HL-60 (cell line): Measurements from ENCODE around the gene ZNF514.

ENCODE experiments used
- DNase-seq, 2 experiments: peaks; one replicate each; pipeline ENCODE4 v3.0.0-alpha.2; 2010 to 2020; ENCODE audit warnings: low read depth in 1 of 2, low spot score in 1 of 2
- H3K27ac ChIP-seq: fragments of 250-450 bp; sonication (Bioruptor Pico); replicated peaks from 2 replicates; pipeline ENCODE4 v1.5.1; 2020; ENCODE audit warnings: mild to moderate bottlenecking, moderate library complexity
- H3K27me3 ChIP-seq: fragments of 250-450 bp; sonication (Bioruptor Pico); 2 replicates; pipeline ENCODE4 v1.5.1; 2021; ENCODE audit warnings: mild to moderate bottlenecking, moderate library complexity; ENCODE audit not compliant: insufficient read depth, poor library complexity, severe bottlenecking
- H3K4me3 ChIP-seq: replicated peaks from 2 replicates; pipeline ENCODE4 v1.5.1; 2011; ENCODE audit warnings: mild to moderate bottlenecking, control low read depth, low read length; ENCODE audit not compliant: insufficient read depth
- GABPA ChIP-seq: IDR thresholded peaks from 2 replicates; pipeline ENCODE4 v1.6.1; 2012; ENCODE audit warnings: low read depth
- POLR2AphosphoS5 ChIP-seq: IDR thresholded peaks from 2 replicates; pipeline ENCODE4 v1.6.1; 2012; ENCODE audit warnings: low read depth
- SPI1 ChIP-seq: IDR thresholded peaks from 2 replicates; pipeline ENCODE4 v1.6.1; 2012; ENCODE audit warnings: low read depth, mild to moderate bottlenecking, borderline replicate concordance
- TF ChIP-seq, protein P1 (sequence below): IDR thresholded peaks from one replicate; pipeline ENCODE4 v1.5.1; 2011; ENCODE audit warnings: low read length, control low read depth, inconsistent platforms; ENCODE audit not compliant: insufficient read depth
- TF ChIP-seq, protein P2 (sequence below): IDR thresholded peaks from 2 replicates; pipeline ENCODE4 v1.6.1; 2012; ENCODE audit warnings: low read depth; ENCODE audit not compliant: insufficient replicate concordance

The ZNF514 gene

DNA sequence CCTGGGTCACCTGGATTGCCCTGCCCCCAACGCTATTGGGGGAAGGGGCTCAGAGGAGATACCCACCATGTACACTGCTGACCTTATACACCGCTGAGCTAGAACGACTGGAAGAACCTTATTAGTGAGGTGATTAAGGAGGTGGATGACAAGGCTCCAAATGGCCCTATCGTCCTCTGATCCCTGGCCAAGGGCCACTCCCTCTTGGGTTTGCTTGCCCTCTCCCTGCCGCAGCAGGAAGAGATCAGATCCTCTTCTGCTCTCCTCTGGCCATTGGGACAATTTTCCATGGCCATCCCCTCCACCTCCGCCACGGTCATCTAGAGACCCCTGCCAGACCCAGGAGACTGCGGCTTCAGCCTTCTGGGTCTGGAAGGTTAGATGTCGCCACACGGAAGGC is 1.2 kb downstream of the ZNF514 start:
- H3K4me3 ChIP-seq = no peak overlapping the region
- no peak for DNase-seq
- no peak overlapping the region for H3K27ac ChIP-seq
- H3K27me3 ChIP-seq = no peaks in the 10 kb centered on the region
- TF ChIP-seq GABPA (no peak), POLR2AphosphoS5 (no peak)
- TF ChIP-seq, protein P1, sequence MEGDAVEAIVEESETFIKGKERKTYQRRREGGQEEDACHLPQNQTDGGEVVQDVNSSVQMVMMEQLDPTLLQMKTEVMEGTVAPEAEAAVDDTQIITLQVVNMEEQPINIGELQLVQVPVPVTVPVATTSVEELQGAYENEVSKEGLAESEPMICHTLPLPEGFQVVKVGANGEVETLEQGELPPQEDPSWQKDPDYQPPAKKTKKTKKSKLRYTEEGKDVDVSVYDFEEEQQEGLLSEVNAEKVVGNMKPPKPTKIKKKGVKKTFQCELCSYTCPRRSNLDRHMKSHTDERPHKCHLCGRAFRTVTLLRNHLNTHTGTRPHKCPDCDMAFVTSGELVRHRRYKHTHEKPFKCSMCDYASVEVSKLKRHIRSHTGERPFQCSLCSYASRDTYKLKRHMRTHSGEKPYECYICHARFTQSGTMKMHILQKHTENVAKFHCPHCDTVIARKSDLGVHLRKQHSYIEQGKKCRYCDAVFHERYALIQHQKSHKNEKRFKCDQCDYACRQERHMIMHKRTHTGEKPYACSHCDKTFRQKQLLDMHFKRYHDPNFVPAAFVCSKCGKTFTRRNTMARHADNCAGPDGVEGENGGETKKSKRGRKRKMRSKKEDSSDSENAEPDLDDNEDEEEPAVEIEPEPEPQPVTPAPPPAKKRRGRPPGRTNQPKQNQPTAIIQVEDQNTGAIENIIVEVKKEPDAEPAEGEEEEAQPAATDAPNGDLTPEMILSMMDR = no peak

DNA sequence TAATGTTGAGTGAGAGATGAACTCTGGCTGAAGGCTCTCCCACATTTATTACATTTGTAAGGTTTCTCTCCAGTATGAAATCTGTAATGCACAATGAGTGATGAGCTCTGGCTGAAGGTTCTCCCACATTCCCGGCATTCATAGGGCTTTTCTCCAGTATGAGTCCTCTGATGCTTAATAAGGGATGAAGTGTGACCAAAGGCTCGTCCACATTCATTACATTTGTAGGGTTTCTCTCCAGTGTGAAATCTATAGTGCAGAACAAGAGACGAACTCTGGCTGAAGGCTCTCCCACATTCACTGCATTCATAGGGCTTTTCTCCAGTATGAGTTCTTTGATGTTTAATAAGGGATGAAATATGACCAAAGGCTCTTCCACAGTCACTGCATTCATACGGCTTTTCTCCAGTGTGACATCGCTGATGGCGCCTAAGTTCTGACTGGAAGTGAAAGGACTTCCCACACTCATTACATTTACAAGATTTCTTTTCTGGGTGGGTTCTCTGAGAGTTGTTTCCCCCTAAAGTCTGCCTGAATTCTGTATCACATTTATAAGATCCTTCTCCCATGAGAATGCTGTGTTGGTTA is 10.2 kb downstream of the ZNF514 start:
- H3K27ac ChIP-seq = no peak overlapping the region
- DNase-seq = no peak
- no peak overlapping the region for H3K4me3 ChIP-seq
- no peaks in the 10 kb centered on the region for H3K27me3 ChIP-seq
- TF ChIP-seq GABPA = no peak
- no peak for TF ChIP-seq SPI1
- TF ChIP-seq, protein P2, sequence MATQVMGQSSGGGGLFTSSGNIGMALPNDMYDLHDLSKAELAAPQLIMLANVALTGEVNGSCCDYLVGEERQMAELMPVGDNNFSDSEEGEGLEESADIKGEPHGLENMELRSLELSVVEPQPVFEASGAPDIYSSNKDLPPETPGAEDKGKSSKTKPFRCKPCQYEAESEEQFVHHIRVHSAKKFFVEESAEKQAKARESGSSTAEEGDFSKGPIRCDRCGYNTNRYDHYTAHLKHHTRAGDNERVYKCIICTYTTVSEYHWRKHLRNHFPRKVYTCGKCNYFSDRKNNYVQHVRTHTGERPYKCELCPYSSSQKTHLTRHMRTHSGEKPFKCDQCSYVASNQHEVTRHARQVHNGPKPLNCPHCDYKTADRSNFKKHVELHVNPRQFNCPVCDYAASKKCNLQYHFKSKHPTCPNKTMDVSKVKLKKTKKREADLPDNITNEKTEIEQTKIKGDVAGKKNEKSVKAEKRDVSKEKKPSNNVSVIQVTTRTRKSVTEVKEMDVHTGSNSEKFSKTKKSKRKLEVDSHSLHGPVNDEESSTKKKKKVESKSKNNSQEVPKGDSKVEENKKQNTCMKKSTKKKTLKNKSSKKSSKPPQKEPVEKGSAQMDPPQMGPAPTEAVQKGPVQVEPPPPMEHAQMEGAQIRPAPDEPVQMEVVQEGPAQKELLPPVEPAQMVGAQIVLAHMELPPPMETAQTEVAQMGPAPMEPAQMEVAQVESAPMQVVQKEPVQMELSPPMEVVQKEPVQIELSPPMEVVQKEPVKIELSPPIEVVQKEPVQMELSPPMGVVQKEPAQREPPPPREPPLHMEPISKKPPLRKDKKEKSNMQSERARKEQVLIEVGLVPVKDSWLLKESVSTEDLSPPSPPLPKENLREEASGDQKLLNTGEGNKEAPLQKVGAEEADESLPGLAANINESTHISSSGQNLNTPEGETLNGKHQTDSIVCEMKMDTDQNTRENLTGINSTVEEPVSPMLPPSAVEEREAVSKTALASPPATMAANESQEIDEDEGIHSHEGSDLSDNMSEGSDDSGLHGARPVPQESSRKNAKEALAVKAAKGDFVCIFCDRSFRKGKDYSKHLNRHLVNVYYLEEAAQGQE = no peak
- TF ChIP-seq, protein P1 = no peak
- TF ChIP-seq POLR2AphosphoS5 = no peak

DNA sequence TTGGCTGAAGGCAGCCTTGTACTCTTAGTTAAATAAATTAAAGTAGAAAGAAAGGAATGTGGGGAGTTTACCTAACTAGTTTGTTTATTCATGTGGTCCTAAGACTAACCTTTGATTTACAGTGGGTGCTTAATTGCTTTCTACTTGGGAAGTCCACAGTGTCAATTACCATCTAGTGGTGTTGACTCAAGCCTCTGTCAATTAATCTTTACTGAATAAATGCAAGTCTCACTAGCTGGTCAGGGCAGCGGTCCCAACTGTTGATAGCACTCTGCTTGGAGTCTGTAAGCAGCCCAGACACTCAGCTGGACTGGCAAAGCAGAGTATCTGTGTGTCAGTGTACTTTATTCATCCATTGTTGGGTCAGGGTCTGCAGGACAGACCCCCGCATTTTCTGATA is 15.8 kb downstream of the ZNF514 start:
- no peak for DNase-seq
- Histone ChIP-seq H3K27ac (no peak overlapping the region), H3K4me3 (no peak overlapping the region), H3K27me3 (no peaks in the 10 kb centered on the region)
- no peak for TF ChIP-seq SPI1
- no peak for TF ChIP-seq GABPA
- TF ChIP-seq, protein P1 = no peak
- TF ChIP-seq POLR2AphosphoS5 = no peak
- TF ChIP-seq, protein P2 = no peak

DNA sequence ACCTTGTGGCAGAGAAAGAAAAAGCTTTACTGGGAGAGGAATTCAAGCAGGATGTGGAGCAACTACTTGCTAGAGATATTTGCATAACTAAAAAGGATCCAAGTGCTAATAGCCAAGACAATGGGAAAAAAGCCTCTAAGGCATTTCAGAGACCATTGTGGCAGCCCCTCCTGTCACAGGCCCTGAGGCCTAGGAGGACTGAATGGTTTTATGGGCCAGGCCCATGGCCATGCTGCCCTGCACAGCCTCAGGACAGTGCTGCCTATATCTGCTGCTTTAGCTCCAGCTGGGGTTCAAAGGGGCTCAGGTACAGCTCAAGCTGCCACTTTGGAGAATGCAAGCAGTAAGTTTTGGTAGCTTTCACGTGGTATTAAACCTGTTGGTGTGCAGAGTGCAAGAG is 20.9 kb downstream of the ZNF514 start:
- Histone ChIP-seq H3K27ac (no peak overlapping the region), H3K27me3 (no peaks in the 10 kb centered on the region), H3K4me3 (no peak overlapping the region)
- DNase-seq = no peak
- TF ChIP-seq POLR2AphosphoS5 (no peak), GABPA (no peak), SPI1 (no peak)
- TF ChIP-seq, protein P2 = no peak
- TF ChIP-seq, protein P1 = no peak
